Common myeloid progenitor, CD34-positive (primary cell): ENCODE measurements around the gene BSND. TPM values are rescaled to one million over a fixed set of nuclear protein-coding genes. Genes with fewer than 3 reads are reported as not detected.
A peak's percentile ranks its signal among the peaks of the same experiment; 100 is the strongest.

Source experiments
- CTCF ChIA-PET: fragments of 350-600 bp; sonication (Branson Sonifier 250); formaldehyde crosslinking; loops from one replicate; lab custom pipeline; 2021; ENCODE audit warnings: antibody characterized with exemption; lab: Charles Lee
- POLR2A ChIA-PET: fragments of 350-600 bp; sonication (Branson Sonifier 250); formaldehyde crosslinking; loops from one replicate; lab custom pipeline; 2021; ENCODE audit warnings: antibody characterized with exemption; lab: Charles Lee
- DNase-seq, 3 donors: peaks; one replicate each; pipeline versions ENCODE4 v3.0.0 to v3.0.0-alpha.2; 2013
- H3K27ac ChIP-seq, 2 experiments: 1 replicate in 1 of 2; 2 replicates in 1 of 2; pipeline ENCODE4 v1.7.0; 2013; ENCODE audit warnings: inconsistent platforms in 2 of 2, low read length in 2 of 2, mild to moderate bottlenecking in 2 of 2, low read depth in 1 of 2, moderate library complexity in 1 of 2; ENCODE audit not compliant: severe bottlenecking in 2 of 2, insufficient read depth in 1 of 2, poor library complexity in 1 of 2
- H3K27me3 ChIP-seq, 5 experiments: replicated peaks in 2 of 5; 1 replicate in 3 of 5; 2 replicates in 2 of 5; pipeline versions ENCODE4 v1.6.1 to v1.7.0; 2013; ENCODE audit warnings: low read length in 4 of 5, mild to moderate bottlenecking in 2 of 5, moderate library complexity in 2 of 5, inconsistent platforms in 1 of 5; ENCODE audit not compliant: insufficient read depth in 5 of 5, control insufficient read depth in 4 of 5
- H3K36me3 ChIP-seq, 4 experiments: 1 replicate in 2 of 4; 2 replicates in 2 of 4; pipeline versions ENCODE4 v1.6.1 to v1.7.0; 2013; ENCODE audit warnings: low read length in 3 of 4, control low read depth in 1 of 4, mild to moderate bottlenecking in 1 of 4; ENCODE audit not compliant: control insufficient read depth in 4 of 4, insufficient read depth in 4 of 4
- H3K4me1 ChIP-seq, 4 experiments: 1 replicate in 3 of 4; 2 replicates in 1 of 4; pipeline versions ENCODE4 v1.6.1 to v1.7.1; 2013; ENCODE audit warnings: low read length in 3 of 4, mild to moderate bottlenecking in 3 of 4, control low read depth in 1 of 4, inconsistent platforms in 1 of 4, moderate library complexity in 1 of 4; ENCODE audit not compliant: control insufficient read depth in 4 of 4, insufficient read depth in 4 of 4; ENCODE audit errors: control extremely low read depth in 1 of 4
- H3K4me3 ChIP-seq, 7 experiments: 1 replicate in 4 of 7; 2 replicates in 3 of 7; pipeline versions ENCODE4 v1.5.1 to v1.7.0; 2013; ENCODE audit warnings: mild to moderate bottlenecking in 7 of 7, low read length in 6 of 7, moderate library complexity in 6 of 7, inconsistent platforms in 2 of 7, low read depth in 2 of 7, control low read depth in 1 of 7; ENCODE audit not compliant: insufficient read depth in 4 of 7, control insufficient read depth in 1 of 7; ENCODE audit errors: extremely low read depth in 1 of 7
- H3K9me3 ChIP-seq, 5 experiments: 1 replicate in 4 of 5; 2 replicates in 1 of 5; pipeline versions ENCODE4 v1.6.1 to v1.7.1; 2013; ENCODE audit warnings: low read length in 4 of 5, mild to moderate bottlenecking in 2 of 5, inconsistent platforms in 1 of 5, low read depth in 1 of 5, moderate library complexity in 1 of 5; ENCODE audit not compliant: control insufficient read depth in 4 of 5, insufficient read depth in 2 of 5; ENCODE audit errors: control extremely low read depth in 1 of 5
- whole genome bisulfite sequencing: methylation state at CpG from one replicate; pipeline ENCODE4 v1.1.5; 2013; ENCODE audit not compliant: insufficient coverage; 5-methylcytosine and 5-hydroxymethylcytosine counted together
- polyA plus RNA-seq: library from polyadenylated mRNA; unstranded; fragments of 120-200 nt; gene quantifications from one replicate; pipeline ENCODE4 v1.2.1, GENCODE V29; 2013

The BSND gene
- not detected for polyA plus RNA-seq

DNA sequence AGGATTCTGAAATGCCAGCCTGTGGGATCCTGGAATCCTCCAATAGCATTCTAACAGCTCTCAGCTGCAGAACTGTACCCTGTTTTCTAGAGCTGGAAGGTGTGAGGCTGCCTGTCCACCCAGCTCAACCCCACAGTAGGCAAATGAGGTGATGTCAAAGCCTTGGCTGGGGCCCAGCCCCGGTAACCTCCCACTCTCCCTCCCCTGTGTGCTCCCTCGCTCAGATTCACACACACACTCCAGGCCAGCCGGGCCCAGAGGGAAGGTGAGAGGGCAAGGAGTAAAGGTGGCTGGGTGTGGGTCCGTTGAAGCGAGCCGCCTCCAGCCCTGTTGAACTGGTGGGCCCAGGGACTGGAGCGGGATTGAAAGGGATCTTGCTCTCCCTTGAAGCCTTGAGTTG is at the start of gene BSND:
TSS of gene BSND (plus strand) at position 257 of the 400 bp plus-strand sequence. CDS start 254 bp downstream, outside the sequence.
- Histone ChIP-seq H3K4me3 (no peak within 1 kb of the TSS), H3K9me3 (no peaks in the 10 kb centered on the region), H3K4me1 (peaks cover 0 to 10% (median 8%) of the 10 kb centered on the region in 4 experiments), H3K36me3 (no peaks in the 10 kb centered on the region), H3K27ac (no peak within 1 kb of the TSS), H3K27me3 (peaks cover 0 to 62% (median 20%) of the 10 kb centered on the region in 5 experiments)
- ChIA-PET POLR2A (no interaction called here), CTCF (interaction anchor here (1.1 to 13.1 kb wide), 2 partner anchors 19 to 52 kb away, joined by 3 to 235 read pairs; no protein-coding TSS in a partner anchor)
- DNase-seq = no peak
- WGBS = 97% methylated on average over 4 of the region's 7 CpGs

DNA sequence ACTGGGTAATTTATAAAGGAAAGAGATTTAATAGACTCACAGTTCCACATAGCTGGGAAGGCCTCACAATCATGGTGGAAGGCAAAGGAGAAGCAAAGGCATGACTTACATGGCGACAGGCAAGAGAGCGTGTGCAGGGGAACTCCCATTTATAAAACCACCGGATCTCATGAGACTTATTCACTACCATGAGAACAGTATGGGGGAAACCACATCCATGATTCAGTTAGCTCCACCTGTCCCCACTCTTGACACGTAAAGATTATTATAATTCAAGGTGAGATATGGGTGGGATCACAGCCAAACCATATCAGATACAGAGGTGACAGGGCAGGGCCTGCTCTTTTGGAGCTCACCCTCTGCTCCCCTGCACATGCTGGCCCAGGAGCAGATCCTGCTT is 49.7 kb upstream of the BSND start:
- H3K4me3 ChIP-seq = no peak overlapping the region
- no peaks in the 10 kb centered on the region for H3K27me3 ChIP-seq
- ChIA-PET CTCF (interaction anchor here (1.0 to 14.9 kb wide), 6 partner anchors 16 to 73 kb away, joined by 3 to 235 read pairs (median 16); partner anchors contain the start of gene BSND), POLR2A (no interaction called here)
- no peak overlapping the region for H3K27ac ChIP-seq
- DNase-seq = peak in 2 of 3 donors; percentile 23 to 39
- no peaks in the 10 kb centered on the region for H3K36me3 ChIP-seq
- H3K9me3 ChIP-seq = no peaks in the 10 kb centered on the region
- WGBS = 87% methylated on average over 3 of the region's 4 CpGs
- H3K4me1 ChIP-seq = peaks cover 3 to 6% (median 4%) of the 10 kb centered on the region in 4 experiments

DNA sequence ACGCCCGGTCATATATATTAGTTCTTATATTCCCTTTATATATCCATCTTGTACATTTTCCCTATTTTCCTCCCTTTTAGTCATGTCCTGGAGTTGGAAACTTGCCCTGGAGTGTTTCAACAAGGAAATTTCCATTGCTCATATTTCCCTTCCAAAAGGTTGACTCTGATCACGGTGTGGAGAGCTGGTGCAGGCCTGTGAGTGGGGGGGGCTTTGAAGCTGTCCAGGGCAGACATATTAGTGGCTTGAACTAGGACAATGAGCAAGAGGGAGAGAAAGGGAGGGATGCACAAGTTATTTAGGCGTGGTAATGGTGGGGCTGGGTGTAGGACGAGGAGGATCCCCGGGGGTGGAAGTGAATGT is 48.7 kb upstream of the BSND start:
- ChIA-PET POLR2A (no interaction called here), CTCF (interaction anchor here (0.9 to 14.9 kb wide), 10 partner anchors 10 to 72 kb away, joined by 3 to 235 read pairs (median 6); partner anchors contain the start of gene BSND)
- no peaks in the 10 kb centered on the region for H3K36me3 ChIP-seq
- H3K27me3 ChIP-seq = no peaks in the 10 kb centered on the region
- H3K27ac ChIP-seq = no peak overlapping the region
- H3K4me3 ChIP-seq = no peak overlapping the region
- 83% methylated on average over 4 of the region's 6 CpGs for WGBS
- no peak for DNase-seq
- H3K9me3 ChIP-seq = no peaks in the 10 kb centered on the region
- peaks cover 3 to 6% (median 4%) of the 10 kb centered on the region in 4 experiments for H3K4me1 ChIP-seq

DNA sequence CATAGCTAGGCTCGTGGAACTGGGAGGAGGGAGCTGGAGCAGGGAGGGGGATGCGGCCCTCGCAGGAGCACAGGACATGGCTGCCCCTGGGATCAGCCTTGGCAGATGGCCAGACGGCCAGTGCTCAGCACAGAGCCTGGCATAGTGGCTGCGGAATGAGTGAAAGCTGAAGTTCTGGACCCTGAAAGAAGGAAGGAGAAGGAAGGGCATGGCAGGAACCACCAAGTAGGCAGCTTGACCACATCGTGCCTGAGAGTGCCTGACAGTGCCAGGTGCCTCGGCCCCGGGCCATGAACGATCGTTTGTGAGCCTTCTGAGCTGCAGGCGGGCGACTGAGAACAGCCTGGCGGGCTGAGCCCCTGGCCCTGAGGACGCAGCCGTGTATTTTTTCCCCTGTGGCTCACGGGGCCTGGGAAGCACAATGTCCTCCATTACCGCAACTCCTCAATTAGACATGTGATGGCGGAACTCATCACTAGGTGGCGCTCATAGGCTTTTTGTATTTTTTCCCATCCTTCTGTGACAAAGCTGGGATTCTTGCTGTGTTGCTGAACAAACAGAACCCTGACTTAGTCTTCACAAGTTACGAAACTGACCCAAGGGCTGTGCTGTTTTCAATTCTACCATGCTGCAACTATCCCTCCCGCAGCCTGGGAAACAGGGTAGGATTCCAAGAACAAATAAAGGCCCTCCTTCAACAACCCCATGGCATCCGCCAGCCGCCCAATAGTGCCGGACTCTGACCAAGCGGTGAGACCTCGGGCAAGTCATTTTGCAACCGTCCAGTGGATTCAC is 48.2 kb upstream of the BSND start:
- WGBS = 40% methylated on average over 24 of the region's 27 CpGs
- CTCF ChIA-PET = interaction anchor here (0.6 to 14.9 kb wide), 12 partner anchors 9 to 71 kb away, joined by 3 to 235 read pairs (median 5); partner anchors contain the start of gene BSND

DNA sequence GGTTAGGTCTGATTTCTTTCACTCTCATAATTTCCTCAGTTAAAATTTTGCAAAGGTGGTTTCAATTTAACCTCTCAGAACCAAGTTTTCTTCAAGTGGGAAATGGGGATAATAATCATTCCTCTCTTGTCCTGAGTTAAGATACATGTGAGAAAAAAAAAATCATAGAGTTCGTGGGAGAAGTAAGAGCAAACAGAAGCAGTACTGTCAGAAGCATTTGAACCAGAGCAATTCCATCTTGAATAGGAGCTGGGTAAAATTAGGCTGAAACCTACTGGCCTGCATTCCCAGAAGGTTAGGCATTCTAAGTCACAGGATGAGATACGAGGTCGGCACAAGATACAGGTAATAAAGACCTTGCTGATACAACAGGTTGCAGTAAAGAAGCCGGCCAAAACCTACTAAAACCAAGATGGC is 46.9 kb upstream of the BSND start:
- Histone ChIP-seq H3K27me3 (no peaks in the 10 kb centered on the region), H3K27ac (no peak overlapping the region), H3K9me3 (no peaks in the 10 kb centered on the region), H3K36me3 (no peaks in the 10 kb centered on the region), H3K4me3 (no peak overlapping the region), H3K4me1 (peaks cover 3 to 6% (median 4%) of the 10 kb centered on the region in 4 experiments)
- ChIA-PET CTCF (interaction anchor here (1.2 to 14.9 kb wide), 4 partner anchors 13 to 96 kb away, joined by 3 to 235 read pairs (median 12); partner anchors contain the start of gene BSND), POLR2A (no interaction called here)
- no peak for DNase-seq
- WGBS = 92% methylated on average over 4 of the region's 4 CpGs

More for the DNA sequence above, 48.2 kb upstream of the BSND start:
- Histone ChIP-seq H3K4me1 (peaks cover 3 to 6% (median 4%) of the 10 kb centered on the region in 4 experiments), H3K27ac (no peak overlapping the region), H3K4me3 (peak overlapping the region in 1 of 7 experiments; percentile 58), H3K27me3 (no peaks in the 10 kb centered on the region), H3K9me3 (no peaks in the 10 kb centered on the region), H3K36me3 (no peaks in the 10 kb centered on the region)
- peak; percentile 61 to 75 (median 63) for DNase-seq
- POLR2A ChIA-PET = no interaction called here

DNA sequence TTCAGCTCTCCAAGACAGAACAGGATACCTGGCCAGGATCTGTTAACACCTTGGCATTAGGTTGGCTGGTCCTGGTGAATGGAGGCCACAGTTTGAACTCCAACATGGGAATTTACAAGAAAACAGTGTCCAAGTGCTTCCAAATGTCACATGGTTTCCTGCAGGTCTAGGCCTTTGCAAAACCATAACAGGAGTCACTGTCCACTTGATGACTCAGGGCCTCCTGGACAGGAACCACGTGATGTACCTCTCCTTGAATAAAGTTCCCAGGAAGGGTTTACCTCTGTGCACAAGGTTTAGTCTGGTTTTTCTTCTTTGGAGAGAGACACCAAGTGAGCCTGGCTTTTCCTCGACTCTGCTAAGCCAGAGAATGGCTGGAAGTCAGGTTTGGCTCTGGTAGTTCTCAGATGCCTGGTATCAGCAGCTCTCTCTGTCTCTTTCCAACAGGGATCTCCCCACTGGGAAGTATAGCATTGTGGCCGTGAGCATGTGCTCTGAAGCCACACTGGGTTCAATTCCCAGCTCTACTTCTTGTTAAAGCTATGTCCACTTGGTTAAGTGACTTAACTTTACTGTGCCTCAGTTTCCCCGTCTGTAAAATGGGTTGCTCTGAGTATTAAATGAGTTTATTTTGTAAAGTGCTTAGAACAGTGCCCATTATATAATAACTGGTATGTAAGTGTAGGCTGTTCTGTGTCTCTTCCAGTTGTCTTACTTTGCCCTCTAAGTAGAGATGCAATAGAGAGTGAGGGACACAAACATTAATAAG is 45.6 kb upstream of the BSND start:
- H3K9me3 ChIP-seq = peaks cover 0 to 8% (median 2%) of the 10 kb centered on the region in 5 experiments
- POLR2A ChIA-PET = no interaction called here
- DNase-seq = no peak
- H3K4me3 ChIP-seq = no peak overlapping the region
- CTCF ChIA-PET = interaction anchor here (1.0 to 14.9 kb wide), 3 partner anchors 39 to 94 kb away, joined by 3 to 235 read pairs (median 3); partner anchors contain the start of gene BSND
- no peaks in the 10 kb centered on the region for H3K27me3 ChIP-seq
- H3K27ac ChIP-seq = no peak overlapping the region
- 92% methylated on average over 3 of the region's 4 CpGs for WGBS
- peaks cover 3 to 5% (median 4%) of the 10 kb centered on the region in 4 experiments for H3K4me1 ChIP-seq
- no peaks in the 10 kb centered on the region for H3K36me3 ChIP-seq
